Mesenteric fat pad (tissue), 1 donor: ENCODE results near the gene SCG3. TPM values are rescaled to one million over a fixed set of nuclear protein-coding genes. Genes with fewer than 3 reads are reported as not detected.

Source experiments
- DNase-seq: peaks from one replicate; pipeline ENCODE4 v3.0.0-alpha.2; 2020; ENCODE audit warnings: low spot score
- total RNA-seq: library from RNA; stranded (reverse); fragmentation: NEBNext Ultra II Directional; extraction: Animal tissue kit (Norgen Biotek cat#: 25700); gene quantifications from one replicate; pipeline ENCODE4 v1.2.1, GENCODE V29; 2021
- donor health status: DM: yes; HTN: yes; CAD: no.

The SCG3 gene
- total RNA-seq, 1 donor from 2014 or later, result not detected

DNA sequence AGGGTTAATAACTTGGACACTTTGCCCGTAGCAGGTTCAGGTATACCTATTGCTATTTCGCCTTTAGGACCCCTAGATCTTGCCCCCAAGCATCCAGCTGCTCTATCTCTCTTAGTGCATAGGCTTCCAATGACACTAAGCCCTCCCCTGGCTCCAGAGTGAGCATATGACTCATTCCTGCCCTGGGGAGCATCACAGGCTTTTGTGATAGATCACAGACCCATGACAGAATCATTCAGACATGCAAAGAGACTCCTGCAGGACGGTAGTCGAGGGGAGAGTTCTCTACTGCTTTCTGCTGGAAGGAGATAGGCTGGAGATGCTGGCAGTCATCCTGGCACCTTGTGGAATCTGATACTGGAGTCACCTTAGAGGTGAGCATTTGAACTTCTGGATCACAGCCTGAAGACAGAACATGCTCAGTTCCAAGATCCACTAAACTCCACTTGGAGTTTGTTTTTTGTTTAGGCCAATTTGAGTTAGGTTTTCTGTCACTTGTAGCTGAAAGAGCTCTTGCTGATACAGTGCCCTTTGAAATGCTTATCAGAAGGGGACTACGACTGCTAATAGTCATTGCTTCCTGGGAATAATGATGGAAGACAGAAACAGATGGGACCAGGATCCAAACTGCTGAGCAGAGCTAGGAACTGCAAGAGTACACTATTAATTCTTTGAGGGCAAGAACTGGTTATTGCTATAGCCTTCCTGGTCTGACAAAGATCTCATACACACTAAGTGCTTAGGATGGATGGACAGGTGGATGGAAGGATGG, 45.2 kb downstream of the SCG3 start:
- no peak for DNase-seq

DNA sequence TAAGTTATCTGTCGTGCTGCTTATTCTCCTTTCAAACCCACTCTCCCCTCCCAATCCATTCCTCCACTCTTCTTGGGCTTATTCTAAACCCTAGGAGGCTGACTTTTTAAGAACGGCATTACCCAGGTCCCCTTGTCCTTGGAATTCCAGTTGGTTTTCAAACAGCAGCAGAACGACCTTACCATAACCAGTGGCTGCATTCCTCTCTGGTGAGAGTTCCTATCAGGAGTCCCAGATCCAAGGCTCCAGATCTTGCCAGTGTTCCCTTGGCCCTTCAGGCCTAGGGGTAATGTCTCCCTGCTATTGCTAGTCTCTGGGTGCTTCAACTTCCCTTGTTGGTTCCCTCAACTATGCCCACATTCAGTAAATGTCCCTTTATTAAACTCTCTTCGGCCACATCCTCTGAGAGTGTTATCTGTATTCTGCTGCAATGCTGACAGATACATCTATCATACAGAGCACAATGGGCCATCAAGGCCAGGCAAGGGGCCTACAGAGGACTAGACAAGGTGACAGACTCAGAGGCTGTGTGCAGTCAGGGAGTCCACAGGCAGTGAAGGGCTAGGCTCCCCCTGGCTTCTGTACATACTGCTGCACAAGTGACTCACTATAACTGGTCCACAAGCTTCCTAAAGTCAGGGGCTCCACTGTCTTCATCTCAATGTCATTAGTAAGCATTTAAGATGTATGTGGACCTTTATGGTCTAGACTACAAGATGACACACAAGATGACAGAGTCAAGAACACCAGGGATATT, 46.0 kb downstream of the SCG3 start:
- DNase-seq, result no peak

DNA sequence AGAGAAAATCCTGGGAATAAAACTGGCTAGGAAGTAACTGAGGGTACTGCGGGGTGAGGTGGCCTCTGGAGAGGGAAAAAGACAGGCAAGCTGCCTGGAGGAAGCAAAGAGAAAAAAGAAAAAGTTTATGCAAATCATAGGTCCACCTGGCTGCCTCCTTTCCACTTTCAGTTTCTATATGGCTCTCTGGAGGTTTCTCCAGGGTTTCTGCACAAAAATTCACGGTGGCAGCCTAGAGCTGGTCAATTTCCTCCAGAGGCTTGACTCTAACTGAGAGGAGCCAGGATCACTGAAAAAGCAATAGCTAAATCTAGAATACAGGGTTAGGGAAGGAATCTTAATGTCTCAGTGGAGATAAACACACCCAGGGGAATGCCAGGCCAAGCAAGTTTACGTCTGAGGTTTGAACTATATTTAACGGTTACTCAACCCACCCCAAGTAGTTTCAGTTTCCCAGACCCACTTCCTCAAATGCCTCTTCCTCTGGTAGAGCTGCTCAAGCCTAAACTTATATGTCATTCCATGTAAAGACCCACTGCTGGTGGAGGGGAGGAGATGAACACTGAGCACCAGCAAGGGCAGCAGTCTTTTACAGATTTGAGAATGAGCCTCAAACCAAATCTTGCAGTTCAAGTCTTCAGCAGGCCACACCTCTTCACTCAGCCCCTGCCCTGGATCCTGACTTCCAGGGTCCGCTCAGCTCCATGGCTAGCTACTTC, 50.4 kb downstream of the SCG3 start:
- DNase-seq, result no peak

DNA sequence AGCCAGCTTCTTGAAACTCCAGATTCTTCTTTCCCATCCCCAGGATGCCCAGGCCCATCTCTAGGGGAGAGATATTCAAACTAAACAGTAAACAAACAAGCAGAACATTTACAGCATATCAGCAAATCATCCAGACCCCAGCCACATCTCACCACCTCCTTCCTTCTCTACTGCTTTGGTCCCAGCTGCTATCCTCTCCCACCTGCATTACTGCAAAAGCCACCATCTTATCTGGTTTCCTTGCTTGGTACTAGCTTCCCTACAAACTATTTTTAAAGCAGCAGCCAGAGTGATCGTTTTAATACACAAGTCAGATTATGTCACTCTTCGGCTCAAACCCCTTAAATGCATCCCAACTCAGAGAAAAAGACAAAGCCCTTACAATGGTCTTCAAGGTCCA, 51.3 kb downstream of the SCG3 start:
- DNase-seq, result no peak

DNA sequence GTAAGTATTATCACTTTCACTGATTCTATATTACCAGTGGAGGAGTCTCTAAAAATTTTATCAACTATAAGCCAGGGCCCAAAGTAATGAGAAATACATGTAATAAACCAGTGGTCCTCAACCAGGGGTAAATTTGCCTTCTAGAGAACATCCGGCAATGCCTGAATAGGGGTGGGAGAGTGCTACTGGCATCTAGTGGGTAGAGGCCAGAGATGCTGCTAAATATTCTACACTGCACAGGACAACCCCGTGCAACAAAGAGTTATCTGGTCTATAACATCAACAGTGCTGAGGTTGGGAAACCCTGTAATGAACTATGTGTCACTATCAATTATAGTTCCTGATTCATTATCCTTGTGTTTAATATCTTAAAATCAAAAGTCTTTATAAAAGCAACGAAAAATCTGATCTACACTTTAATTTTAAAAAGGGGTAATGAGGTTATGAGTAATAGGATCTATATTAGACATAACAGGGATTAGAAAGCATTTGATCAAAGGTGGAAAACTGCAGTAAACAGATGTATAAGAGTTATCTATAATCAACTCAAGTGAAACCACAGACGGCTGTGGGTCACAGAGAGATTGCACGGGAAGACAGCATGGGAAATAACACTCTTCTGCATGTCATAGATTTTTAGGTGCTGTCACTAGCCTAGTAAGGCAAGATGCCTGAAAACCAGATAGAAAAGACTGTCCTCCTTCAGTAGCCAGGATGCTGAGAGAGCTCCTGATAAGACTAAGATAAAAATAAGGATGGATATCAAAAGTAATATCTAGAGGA, 54.1 kb downstream of the SCG3 start:
- no peak for DNase-seq

DNA sequence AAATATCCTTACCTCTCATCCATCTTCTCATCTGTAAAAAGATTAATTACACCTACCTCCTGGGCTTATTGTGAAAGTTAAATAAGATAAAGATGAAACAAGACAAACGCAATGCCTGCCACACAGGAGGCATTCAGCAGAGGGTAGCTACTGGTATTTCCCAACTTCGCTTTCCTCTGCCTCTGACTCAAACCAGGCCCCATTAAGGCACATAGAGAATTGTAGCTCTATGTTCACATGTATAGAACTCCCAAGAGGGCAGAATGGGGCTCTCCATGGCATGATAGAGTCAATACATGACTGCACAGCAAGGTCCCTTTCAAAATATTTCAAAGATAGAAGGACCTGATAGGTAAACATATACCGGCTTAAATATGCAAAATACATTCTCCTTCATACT, 54.8 kb downstream of the SCG3 start:
- no peak for DNase-seq

DNA sequence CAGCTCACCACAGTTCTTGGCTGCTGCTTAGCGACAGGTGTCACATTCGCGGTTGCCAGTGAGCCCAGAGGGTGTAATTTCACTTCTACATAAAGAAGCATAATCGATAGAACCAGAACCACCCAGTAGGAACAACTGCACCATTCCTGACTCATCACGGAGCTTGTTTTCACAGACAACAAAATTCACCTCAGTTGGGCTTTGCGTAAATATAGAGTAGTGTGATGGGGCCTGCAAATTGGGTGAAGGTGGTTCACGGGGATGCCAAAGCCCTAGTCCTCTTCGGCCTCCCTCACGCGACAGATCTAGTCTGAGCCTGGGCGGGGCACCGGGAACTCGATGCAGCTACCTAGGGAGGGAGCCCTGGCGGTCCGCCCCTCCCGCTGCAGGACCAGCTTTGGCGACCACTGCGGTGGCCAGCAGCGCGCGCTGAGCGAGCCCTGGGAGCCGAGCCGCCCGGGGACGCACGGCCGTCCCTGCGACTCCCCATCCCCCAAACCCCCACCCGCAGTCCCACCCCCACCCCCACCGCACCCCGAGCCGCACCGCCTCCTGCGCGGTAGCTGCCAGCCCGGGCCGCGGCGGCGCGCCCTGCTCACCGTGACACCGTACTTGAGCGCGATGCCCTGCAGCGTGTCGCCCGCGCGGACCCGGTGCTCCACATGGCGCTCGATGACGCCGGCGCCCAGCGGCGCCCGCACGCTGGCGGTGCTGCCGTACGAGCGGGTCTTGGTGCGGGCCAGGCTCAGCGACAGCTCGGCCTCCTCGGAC, 55.6 kb downstream of the SCG3 start:
- DNase-seq, result no peak

DNA sequence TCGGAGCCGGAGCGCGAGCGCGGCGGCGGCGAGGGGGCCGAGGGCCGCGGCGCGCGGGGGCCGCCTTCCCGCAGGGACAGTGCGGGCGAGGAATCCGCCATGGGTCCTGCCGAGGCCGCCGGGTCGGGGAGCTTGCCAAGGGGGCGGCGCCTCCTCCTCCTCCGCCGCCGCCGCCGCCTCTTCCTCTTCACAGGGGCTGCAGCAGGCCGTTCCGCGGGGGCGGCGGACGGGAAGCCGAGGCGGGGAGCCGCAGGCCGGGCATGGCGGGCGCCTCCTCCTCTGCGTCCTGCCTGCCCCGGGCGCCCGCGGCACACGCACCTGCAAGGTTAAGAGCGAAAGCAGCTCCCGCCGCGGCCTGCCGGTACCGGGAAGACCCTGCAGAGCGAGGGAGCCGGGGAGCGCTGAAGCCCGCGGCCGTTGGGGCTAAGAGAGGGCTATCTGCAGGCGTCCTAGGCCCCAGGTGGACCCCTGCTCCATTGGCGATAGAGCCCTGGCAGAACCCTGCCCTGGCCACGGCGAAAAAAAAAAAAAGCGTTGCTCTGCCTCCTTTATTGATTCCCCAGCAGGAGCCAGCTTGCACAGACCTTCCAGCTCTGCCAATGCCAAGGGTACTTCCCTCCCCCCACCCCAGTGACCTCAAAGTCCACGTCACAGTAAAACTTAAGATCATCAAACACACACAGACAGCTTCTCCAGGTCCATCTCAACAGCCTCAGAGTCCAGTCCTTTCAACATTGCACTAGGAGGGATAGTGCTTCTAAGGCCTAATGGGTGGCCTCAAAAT, 56.4 kb downstream of the SCG3 start, which contains the start of gene LYSMD2:
Gene LYSMD2, minus strand, starts transcription at position 134 of the 784 bp plus-strand sequence. Its CDS starts 33 bp downstream, at position 101.
- DNase-seq, result peak; percentile 93

DNA sequence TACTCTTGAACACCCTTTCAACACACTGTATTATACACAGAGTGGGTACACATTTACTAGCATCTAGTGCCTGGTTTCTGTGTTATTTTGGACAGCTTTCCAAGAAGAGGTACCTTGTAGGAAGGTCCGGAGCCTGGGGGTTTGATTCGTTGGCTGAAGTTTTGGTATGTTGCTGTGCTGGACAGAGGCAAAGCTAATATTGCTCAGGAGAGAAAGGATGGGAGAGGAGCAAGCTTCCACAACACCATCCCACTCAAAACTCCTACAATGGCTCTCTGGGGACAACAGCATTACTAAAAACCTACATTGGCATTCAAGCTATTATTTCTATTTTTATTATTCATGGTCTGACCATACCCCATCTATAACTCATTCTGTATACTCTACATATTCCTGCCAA, 57.2 kb downstream of the SCG3 start:
- DNase-seq, result no peak

DNA sequence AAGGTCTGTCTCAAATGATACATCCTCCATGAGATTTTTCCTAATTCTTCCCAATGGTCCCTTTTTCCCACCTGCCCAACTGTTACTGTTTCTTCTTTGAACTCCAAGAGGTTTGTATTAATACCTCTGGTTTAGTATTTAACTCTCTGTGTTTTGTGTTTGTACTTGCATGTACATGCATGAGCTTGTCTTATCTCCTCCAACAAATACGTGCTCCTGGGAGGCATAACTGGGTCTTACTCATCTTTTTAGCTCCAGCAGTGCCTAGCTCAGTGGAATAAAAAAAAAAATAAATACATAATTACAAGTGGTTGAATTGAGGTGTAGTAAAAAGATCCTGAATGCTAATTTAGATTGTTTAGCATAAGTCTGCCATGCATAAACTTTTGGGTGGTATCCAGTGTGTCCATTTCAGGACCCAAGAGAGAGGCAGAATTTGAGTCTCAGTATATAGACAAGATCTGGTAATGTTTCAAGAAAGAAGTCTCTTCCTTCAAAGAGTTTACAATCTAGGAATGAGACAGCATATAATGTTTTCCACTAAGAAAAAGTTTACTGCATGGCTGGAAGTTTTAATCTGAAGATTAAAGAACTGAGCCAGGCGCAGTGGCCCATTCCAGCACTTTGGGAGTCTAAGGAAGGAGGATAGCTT, 57.9 kb downstream of the SCG3 start:
- DNase-seq, result no peak

DNA sequence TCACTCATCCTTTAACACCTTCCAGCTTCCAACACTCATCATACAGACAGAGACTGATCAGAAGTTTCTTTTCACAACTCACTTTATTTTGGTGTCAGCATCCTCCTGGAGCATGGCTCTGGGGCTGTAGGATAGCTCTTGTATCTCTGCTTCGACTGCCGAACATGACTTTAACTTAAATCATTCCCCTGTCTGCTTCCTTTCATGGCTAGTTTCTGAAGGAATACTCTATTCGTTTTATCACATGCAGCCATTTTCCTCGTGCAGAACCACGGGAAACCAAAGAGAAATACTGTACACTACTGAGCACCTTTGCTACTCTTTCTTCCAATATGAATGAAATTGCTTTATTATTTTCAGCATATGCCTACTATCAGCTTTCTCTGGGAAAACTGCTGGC, 68.0 kb downstream of the SCG3 start:
- DNase-seq, result no peak

DNA sequence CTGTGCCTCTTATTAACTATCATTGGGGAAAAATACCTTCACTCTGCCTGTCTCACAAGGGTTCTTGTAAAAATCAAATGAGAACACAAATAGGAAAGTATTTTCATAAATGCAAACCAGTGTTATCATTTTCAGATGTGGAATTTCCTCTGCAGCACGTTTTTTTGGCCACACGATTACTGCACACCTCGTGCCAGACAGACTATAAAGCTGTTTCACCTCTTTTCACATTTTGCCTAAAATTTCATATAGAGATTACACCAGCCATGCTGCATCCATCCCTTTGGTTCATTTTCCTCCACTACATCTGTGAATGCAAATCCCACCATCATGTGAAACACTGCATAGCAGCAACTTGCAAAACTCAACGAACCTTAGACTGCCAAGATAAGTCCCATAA, 68.9 kb downstream of the SCG3 start:
- DNase-seq, result no peak

DNA sequence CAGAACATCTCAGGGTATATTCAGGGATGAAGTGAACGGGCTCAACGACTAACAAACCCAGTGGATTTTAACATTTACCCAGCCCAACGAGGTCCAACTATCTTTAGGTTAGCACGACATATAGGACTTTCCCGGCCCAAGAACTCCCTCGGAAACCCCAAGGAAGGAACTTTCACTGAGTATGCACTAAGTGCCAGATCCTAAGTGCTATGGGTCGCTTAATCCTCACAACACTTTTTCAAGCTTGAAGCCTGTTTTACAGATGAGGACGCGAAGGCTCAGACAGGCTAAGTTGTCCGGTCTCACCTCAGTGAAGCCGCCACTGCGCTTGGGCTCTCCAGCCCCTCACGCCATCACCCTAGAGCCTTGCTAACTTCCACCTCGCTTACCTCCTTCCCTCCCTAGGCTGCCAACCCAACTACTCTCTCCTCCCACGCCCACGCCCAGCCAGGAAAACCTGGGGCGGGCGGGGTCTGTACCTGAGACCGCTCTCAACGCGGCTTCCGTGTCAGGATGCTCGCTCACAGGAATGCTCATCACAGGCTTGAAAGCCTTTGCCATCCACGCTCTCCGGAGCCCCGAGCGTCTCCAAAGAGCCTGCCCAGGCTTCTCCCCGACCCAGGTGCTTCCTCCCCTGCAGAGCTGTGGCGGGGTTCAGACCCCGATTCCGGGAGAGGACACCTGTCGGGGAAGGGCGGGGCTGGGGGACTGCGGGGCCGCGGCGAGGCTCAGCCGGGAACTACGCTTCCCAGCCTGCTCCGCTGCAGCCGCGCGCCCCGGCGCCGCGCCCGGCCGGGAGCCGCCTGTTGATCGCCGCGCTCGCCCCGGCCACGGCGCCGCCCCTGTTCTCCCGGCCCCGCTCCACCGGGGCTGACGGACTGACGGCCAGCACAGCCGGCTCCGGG, 69.7 kb downstream of the SCG3 start, which contains the start of gene TMOD2:
Gene TMOD2, plus strand, starts transcription at position 806 of the 905 bp plus-strand sequence. CDS start 14,845 bp downstream, outside the sequence.
- DNase-seq, result no peak

DNA sequence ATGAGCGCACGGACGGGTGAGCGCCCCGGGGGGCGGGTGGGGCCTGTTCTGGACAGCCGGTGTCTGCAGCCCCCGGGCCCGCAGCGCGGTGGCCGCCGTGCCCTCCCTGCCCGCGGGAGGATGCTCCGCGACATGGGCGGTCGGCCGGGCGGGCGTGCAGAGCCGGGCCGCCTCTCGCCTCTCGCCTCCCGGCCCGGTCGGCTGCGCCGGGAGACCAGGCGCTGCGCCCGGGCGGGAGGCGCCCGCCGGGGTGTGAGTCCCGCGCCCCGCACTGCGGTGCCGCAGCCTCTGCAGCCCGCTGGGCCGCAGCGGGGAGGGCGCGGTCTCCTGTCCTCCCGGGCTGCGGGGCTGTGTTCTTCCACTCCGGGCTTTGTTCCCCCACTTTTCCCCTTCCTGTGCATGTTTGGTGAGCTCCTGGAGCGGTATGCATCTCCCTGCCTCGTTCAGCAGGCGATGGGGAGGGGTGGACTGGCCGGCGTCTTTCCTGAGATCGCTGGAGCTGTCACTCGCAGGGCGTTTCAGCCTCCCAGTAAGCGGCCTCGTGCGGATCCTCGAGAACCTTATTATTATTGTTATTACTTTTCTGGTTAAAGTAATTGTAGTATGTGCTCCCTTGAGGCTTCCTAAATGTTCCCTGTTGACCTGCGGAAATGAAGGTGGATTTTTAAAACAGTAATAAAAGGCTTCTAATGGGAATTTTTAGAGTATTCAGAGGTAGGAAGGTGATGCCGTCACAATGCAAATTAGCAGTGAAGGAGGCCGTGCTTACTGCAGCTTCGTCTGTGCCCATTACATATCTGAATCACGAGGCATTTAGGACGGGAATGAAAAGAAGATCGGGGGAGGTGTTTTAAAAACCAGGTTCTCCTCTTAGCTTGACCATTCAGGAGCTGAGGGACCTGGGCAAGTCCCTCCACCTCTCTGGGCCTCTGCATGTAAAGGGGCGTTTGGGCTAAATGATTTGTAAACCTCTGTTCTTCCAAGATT, 70.7 kb downstream of the SCG3 start:
- no peak for DNase-seq

DNA sequence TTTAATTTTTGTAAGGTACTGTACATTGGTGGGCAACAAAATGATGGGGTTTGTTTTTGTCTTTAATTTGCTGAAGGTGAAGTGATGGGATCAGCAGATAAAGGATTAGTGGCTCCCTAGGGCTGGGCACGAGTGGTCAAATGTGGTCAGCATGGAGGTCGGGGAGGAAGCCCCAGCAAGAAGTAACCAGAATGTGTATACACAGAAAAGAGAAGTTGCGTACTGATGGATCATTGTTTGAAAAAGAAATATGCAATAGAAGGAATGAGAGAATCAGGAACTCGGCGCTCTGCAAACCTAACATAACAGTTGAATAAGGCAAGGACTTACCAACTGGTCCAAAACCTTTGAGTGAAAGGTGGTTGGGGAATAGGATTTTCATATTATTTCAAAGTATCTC, 71.6 kb downstream of the SCG3 start:
- DNase-seq, result no peak

DNA sequence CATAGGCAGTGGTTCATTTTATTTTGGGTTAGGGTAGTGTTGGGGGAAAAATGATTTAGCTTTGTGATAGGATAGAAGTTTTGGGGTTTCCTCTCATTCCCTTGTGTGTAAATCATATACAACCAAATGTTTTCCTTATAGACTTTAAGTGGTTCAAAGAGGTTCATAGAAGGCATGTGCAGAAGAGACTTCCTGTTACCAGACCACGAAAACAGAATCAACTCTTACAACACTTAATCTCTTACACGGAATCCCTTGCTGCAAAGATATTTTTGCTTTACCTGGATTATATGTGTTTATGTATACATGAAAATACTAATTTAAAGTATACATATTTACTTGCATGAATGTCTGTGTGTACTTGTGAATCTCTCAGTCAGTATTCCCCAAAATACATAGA, 73.0 kb downstream of the SCG3 start:
- no peak for DNase-seq

DNA sequence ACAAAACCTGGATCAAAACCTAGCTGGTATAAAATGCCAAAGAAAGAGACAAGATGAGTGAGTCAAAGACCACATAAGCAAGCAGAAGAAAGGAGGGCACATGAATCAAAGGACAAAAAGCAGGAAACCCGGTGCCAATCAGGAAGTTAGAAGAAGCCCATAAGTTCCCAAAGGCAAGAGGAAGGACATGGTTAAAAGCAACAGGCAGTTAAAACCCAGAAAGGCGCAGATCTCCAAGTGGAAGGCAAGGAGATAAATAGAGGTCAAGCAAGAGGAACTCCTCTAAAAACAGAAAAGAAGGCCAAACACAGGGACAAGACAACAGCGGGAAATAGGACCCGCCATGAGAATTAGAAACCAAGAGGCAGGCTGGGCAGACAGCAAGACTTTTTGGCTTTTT, 74.5 kb downstream of the SCG3 start:
- DNase-seq, result no peak
